Neural cell (in vitro differentiated cells): Measurements from ENCODE around the gene CD300LF. TPM values are rescaled to one million over a fixed set of nuclear protein-coding genes. Genes with fewer than 3 reads are reported as not detected.

Experiments
- H2AFZ ChIP-seq: fragments of 200-600, 300-800 bp; sonication (generic), shearing (Covaris generic); 2 replicates; pipeline ENCODE4 v1.6.0; 2014; ENCODE audit warnings: low read depth, mild to moderate bottlenecking, antibody characterized with exemption, low read length, moderate library complexity
- H3F3A ChIP-seq: fragments of 200-600 bp; shearing (Covaris generic); 2 replicates; pipeline ENCODE4 v1.6.1; 2016; ENCODE audit warnings: mild to moderate bottlenecking, moderate library complexity, mixed read lengths, antibody characterized with exemption, low read length; ENCODE audit not compliant: insufficient read depth, poor library complexity, severe bottlenecking
- H3K27ac ChIP-seq: fragments of 200-600, 300-800 bp; sonication (generic), shearing (Covaris generic); 2 replicates; pipeline ENCODE4 v1.5.1; 2014; ENCODE audit warnings: mild to moderate bottlenecking, low read length, moderate library complexity
- H3K27me3 ChIP-seq: fragments of 300-800, 200-600 bp; sonication (generic), shearing (Covaris generic); 2 replicates; pipeline ENCODE4 v1.6.0; 2014; ENCODE audit warnings: mild to moderate bottlenecking, low read depth, low read length, moderate library complexity; ENCODE audit not compliant: insufficient read depth
- H3K36me3 ChIP-seq: fragments of 300-800, 200-600 bp; sonication (generic), shearing (Covaris generic); 2 replicates; pipeline ENCODE4 v1.5.1; 2014; ENCODE audit warnings: mild to moderate bottlenecking, antibody characterized with exemption, low read length, moderate library complexity; ENCODE audit not compliant: insufficient read depth
- H3K4me2 ChIP-seq: fragments of 300-800, 200-600 bp; sonication (generic), shearing (Covaris generic); 2 replicates; pipeline ENCODE4 v1.6.0; 2014; ENCODE audit warnings: mild to moderate bottlenecking, low read length
- H3K4me3 ChIP-seq: fragments of 300-800, 200-600 bp; sonication (generic), shearing (Covaris generic); 2 replicates; pipeline ENCODE4 v1.5.1; 2014; ENCODE audit warnings: mild to moderate bottlenecking, low read length, moderate library complexity
- H3K79me2 ChIP-seq: fragments of 200-600 bp; shearing (Covaris generic); replicated peaks from 2 replicates; pipeline ENCODE4 v1.6.0; 2014; ENCODE audit warnings: mild to moderate bottlenecking, low read length, moderate library complexity; ENCODE audit not compliant: insufficient read depth
- H3K9ac ChIP-seq: fragments of 300-800, 200-600 bp; sonication (generic), shearing (Covaris generic); 2 replicates; pipeline ENCODE4 v1.6.1; 2016; ENCODE audit warnings: mild to moderate bottlenecking, low read length, mixed read lengths
- H3K9me2 ChIP-seq: fragments of 200-600 bp; shearing (Covaris generic); 2 replicates; pipeline ENCODE4 v1.6.1; 2016; ENCODE audit warnings: mild to moderate bottlenecking, low read length, mixed read lengths; ENCODE audit not compliant: insufficient read depth
- H3K9me3 ChIP-seq: fragments of 200-600, 300-800 bp; sonication (generic), shearing (Covaris generic); 2 replicates; pipeline ENCODE4 v1.6.1; 2016; ENCODE audit warnings: mild to moderate bottlenecking, mixed run types, low read length, moderate library complexity, mixed read lengths
- H4K20me1 ChIP-seq: fragments of 200-600 bp; shearing (Covaris generic); 2 replicates; pipeline ENCODE4 v1.6.1; 2016; ENCODE audit warnings: mild to moderate bottlenecking, mixed run types; ENCODE audit not compliant: insufficient read depth
- EP300 ChIP-seq: fragments of 450-650 bp; conservative IDR thresholded peaks from 2 replicates; pipeline ENCODE4 v1.6.1; 2014; ENCODE audit warnings: antibody characterized with exemption, mild to moderate bottlenecking, moderate library complexity; ENCODE audit not compliant: poor library complexity, severe bottlenecking
- EZH2 ChIP-seq: fragments of 200-600, 300-800 bp; shearing (Covaris generic), sonication (generic); IDR thresholded peaks from 2 replicates; pipeline ENCODE4 v1.6.1; 2014; ENCODE audit warnings: antibody characterized with exemption, low read length, borderline replicate concordance, mild to moderate bottlenecking; ENCODE audit not compliant: insufficient read depth, poor library complexity, severe bottlenecking
- MXI1 ChIP-seq: fragments of 450-650 bp; conservative IDR thresholded peaks from 2 replicates; pipeline ENCODE4 v1.6.1; 2014; ENCODE audit warnings: antibody characterized with exemption, mild to moderate bottlenecking; ENCODE audit not compliant: poor library complexity, severe bottlenecking
- POLR2AphosphoS5 ChIP-seq: IDR thresholded peaks from 2 replicates; pipeline ENCODE4 v1.6.1; 2012
- RAD21 ChIP-seq: fragments of 450-650 bp; conservative IDR thresholded peaks from 2 replicates; pipeline ENCODE4 v1.6.1; 2014; ENCODE audit warnings: antibody characterized with exemption, mild to moderate bottlenecking, moderate library complexity
- SMC3 ChIP-seq: fragments of 450-650 bp; conservative IDR thresholded peaks from 2 replicates; pipeline ENCODE4 v1.6.1; 2014; ENCODE audit warnings: antibody characterized with exemption, mild to moderate bottlenecking, moderate library complexity; ENCODE audit not compliant: poor library complexity
- TAF1 ChIP-seq: IDR thresholded peaks from 2 replicates; pipeline ENCODE4 v1.6.1; 2012; ENCODE audit warnings: low read depth
- polyA plus RNA-seq: library from polyadenylated mRNA; depleted of rRNA; stranded (reverse); fragments of >200 nt; gene quantifications from 2 replicates; pipeline ENCODE4 v1.2.3, GENCODE V29; 2014
- TF ChIP-seq, protein P1 (sequence below): fragments of 450-650 bp; IDR thresholded peaks from 2 replicates; pipeline ENCODE4 v1.5.1; 2014; ENCODE audit warnings: antibody characterized with exemption, mild to moderate bottlenecking, moderate library complexity; ENCODE audit not compliant: poor library complexity, severe bottlenecking
- TF ChIP-seq, protein P2 (sequence below): IDR thresholded peaks from 2 replicates; pipeline ENCODE4 v1.6.1; 2012; ENCODE audit warnings: borderline replicate concordance

Gene CD300LF
- polyA plus RNA-seq, 1 donor from 2014 or later = not detected

DNA sequence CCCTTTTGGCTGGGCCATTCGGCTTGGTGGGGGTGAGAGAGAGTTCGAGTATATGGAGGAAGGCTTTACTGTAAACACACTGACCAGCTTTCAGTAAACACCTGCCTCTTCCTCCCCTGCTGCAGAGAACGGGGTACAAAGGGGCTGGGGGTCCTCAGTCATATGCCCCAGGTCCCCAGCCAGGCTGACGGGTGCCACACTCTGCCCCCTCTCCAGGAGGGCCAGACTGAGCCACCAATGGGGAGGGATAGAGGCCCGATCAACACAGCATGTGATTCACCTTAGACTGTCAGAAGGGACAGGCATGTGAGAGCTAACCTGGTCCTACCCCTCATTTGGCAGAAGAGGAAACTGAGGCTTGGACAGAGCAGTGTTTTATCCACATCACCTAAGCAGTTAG, 48.7 kb upstream of the CD300LF start:
- no peaks in the 10 kb centered on the region for H3K36me3 ChIP-seq
- H3K27ac ChIP-seq = no peak overlapping the region
- no peak overlapping the region for H3K4me3 ChIP-seq
- H3K79me2 ChIP-seq = no peaks in the 10 kb centered on the region
- H3K9ac ChIP-seq = no peak overlapping the region
- no peaks in the 10 kb centered on the region for H4K20me1 ChIP-seq
- TF ChIP-seq SMC3 = no peak
- no peak for TF ChIP-seq MXI1
- TF ChIP-seq EP300 = no peak
- TF ChIP-seq TAF1 = no peak
- TF ChIP-seq POLR2AphosphoS5 = no peak
- TF ChIP-seq, protein P1, sequence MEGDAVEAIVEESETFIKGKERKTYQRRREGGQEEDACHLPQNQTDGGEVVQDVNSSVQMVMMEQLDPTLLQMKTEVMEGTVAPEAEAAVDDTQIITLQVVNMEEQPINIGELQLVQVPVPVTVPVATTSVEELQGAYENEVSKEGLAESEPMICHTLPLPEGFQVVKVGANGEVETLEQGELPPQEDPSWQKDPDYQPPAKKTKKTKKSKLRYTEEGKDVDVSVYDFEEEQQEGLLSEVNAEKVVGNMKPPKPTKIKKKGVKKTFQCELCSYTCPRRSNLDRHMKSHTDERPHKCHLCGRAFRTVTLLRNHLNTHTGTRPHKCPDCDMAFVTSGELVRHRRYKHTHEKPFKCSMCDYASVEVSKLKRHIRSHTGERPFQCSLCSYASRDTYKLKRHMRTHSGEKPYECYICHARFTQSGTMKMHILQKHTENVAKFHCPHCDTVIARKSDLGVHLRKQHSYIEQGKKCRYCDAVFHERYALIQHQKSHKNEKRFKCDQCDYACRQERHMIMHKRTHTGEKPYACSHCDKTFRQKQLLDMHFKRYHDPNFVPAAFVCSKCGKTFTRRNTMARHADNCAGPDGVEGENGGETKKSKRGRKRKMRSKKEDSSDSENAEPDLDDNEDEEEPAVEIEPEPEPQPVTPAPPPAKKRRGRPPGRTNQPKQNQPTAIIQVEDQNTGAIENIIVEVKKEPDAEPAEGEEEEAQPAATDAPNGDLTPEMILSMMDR = no peak
- TF ChIP-seq, protein P2, sequence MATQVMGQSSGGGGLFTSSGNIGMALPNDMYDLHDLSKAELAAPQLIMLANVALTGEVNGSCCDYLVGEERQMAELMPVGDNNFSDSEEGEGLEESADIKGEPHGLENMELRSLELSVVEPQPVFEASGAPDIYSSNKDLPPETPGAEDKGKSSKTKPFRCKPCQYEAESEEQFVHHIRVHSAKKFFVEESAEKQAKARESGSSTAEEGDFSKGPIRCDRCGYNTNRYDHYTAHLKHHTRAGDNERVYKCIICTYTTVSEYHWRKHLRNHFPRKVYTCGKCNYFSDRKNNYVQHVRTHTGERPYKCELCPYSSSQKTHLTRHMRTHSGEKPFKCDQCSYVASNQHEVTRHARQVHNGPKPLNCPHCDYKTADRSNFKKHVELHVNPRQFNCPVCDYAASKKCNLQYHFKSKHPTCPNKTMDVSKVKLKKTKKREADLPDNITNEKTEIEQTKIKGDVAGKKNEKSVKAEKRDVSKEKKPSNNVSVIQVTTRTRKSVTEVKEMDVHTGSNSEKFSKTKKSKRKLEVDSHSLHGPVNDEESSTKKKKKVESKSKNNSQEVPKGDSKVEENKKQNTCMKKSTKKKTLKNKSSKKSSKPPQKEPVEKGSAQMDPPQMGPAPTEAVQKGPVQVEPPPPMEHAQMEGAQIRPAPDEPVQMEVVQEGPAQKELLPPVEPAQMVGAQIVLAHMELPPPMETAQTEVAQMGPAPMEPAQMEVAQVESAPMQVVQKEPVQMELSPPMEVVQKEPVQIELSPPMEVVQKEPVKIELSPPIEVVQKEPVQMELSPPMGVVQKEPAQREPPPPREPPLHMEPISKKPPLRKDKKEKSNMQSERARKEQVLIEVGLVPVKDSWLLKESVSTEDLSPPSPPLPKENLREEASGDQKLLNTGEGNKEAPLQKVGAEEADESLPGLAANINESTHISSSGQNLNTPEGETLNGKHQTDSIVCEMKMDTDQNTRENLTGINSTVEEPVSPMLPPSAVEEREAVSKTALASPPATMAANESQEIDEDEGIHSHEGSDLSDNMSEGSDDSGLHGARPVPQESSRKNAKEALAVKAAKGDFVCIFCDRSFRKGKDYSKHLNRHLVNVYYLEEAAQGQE = no peak
- TF ChIP-seq EZH2 = no peak
- no peak for TF ChIP-seq RAD21
- H3K4me2 ChIP-seq = no peak overlapping the region
- H2AFZ ChIP-seq = no peak overlapping the region
- no peaks in the 10 kb centered on the region for H3F3A ChIP-seq
- no peaks in the 10 kb centered on the region for H3K9me3 ChIP-seq
- H3K9me2 ChIP-seq = no peaks in the 10 kb centered on the region
- H3K27me3 ChIP-seq = no peaks in the 10 kb centered on the region

DNA sequence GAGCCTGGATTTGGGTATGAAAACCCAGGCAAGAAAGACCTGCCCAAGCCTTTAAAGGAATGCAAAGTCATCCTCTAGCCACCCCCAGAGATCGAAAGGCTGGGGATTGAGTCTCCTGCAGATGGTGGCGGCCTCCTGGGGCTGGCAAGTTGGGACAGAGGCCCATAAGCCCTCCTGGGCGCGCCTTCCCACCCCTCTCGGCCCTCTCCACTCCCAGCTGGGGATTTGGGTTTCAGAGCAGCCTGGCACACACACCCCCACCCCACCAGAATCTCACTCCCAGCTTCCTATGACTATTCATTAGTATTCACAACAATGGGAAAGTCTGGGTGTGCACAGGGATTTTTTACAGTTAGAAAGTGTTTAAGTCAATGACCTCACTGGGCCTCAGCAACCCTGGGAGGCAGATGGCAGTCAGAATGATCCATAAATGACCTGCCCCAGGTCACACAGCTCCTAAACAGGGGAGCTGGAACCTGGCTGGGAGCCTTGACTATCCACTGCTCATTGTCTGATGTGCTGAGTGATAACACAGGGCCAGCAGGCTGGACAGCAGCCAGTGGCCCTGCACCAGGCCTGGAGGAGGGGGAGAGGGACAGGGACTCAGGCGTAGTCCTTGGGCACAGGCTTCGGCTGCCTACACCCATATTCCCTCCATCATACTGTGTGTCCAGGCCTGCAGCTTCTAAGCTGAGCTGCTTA, 47.8 kb upstream of the CD300LF start:
- no peak overlapping the region for H3K27ac ChIP-seq
- no peak overlapping the region for H3K9ac ChIP-seq
- H3K4me3 ChIP-seq = no peak overlapping the region
- H3K9me2 ChIP-seq = no peaks in the 10 kb centered on the region
- no peak overlapping the region for H2AFZ ChIP-seq
- H3K4me2 ChIP-seq = no peak overlapping the region
- no peaks in the 10 kb centered on the region for H3F3A ChIP-seq
- H3K36me3 ChIP-seq = no peaks in the 10 kb centered on the region
- no peaks in the 10 kb centered on the region for H3K9me3 ChIP-seq
- no peak for TF ChIP-seq POLR2AphosphoS5
- no peak for TF ChIP-seq EP300
- TF ChIP-seq, protein P1 = no peak
- TF ChIP-seq EZH2 = no peak
- no peak for TF ChIP-seq SMC3
- TF ChIP-seq, protein P2 = no peak
- TF ChIP-seq RAD21 = no peak
- no peak for TF ChIP-seq TAF1
- TF ChIP-seq MXI1 = no peak
- no peaks in the 10 kb centered on the region for H3K27me3 ChIP-seq
- no peaks in the 10 kb centered on the region for H3K79me2 ChIP-seq
- H4K20me1 ChIP-seq = no peaks in the 10 kb centered on the region
